Panc1 (cell line): ENCODE measurements around the gene OGFOD3. TPM values are rescaled to one million over a fixed set of nuclear protein-coding genes. Genes with fewer than 3 reads are reported as not detected.

Experiments
- ATAC-seq: fragments of 200-7000 bp; cut with Tn5 transposase; 2 replicates; pipeline ENCODE4 v1.9.1; 2020; ENCODE audit warnings: mild to moderate bottlenecking, moderate library complexity
- BruUV-seq: library from RNA; stranded (reverse); fragments of 400-500 nt; replicated peaks from 2 replicates; lab custom pipeline; 2021; lab: Mats Ljungman, UMichigan
- CTCF ChIA-PET: fragments of 300-600 bp; sonication (Branson Sonifier 250); formaldehyde crosslinking; loops from one replicate; lab custom pipeline; 2022; ENCODE audit warnings: antibody characterized with exemption; lab: Charles Lee
- POLR2A ChIA-PET: fragments of 300-600 bp; sonication (Branson Sonifier 250); formaldehyde crosslinking; loops from one replicate; lab custom pipeline; 2022; ENCODE audit warnings: antibody characterized with exemption; lab: Charles Lee
- DNase-seq: peaks from one replicate; pipeline ENCODE4 v3.0.0-alpha.2; 2010; ENCODE audit warnings: low read depth, low spot score
- H3K27ac ChIP-seq: 2 replicates; pipeline ENCODE4 v1.5.1; 2011; ENCODE audit warnings: mild to moderate bottlenecking, low read length, inconsistent platforms
- H3K27me3 ChIP-seq: fragments of 200-500 bp; sonication (Bioruptor generic); 2 replicates; pipeline ENCODE4 v1.6.0; 2014; ENCODE audit warnings: low read length, inconsistent platforms; ENCODE audit not compliant: control insufficient read depth, insufficient read depth
- H3K36me3 ChIP-seq: fragments of 200-500 bp; sonication (Bioruptor generic); 2 replicates; pipeline ENCODE4 v1.5.1; 2014; ENCODE audit warnings: inconsistent platforms, mild to moderate bottlenecking, low read length, moderate library complexity; ENCODE audit not compliant: control insufficient read depth, insufficient read depth
- H3K4me1 ChIP-seq: 2 replicates; pipeline ENCODE4 v1.5.1; 2011; ENCODE audit warnings: inconsistent platforms, mild to moderate bottlenecking, low read length, moderate library complexity; ENCODE audit not compliant: control insufficient read depth, insufficient read depth
- H3K4me3 ChIP-seq, 2 experiments: 2 replicates each; pipeline ENCODE4 v1.5.1; 2011 to 2012; ENCODE audit warnings: low read depth in 2 of 2, low read length in 2 of 2, mild to moderate bottlenecking in 2 of 2, inconsistent platforms in 1 of 2, moderate library complexity in 1 of 2
- H3K9me3 ChIP-seq: fragments of 200-500 bp; sonication (Bioruptor generic); 2 replicates; pipeline ENCODE4 v1.5.1; 2014; ENCODE audit warnings: low read depth, mild to moderate bottlenecking, inconsistent platforms, low read length, moderate library complexity; ENCODE audit not compliant: control insufficient read depth, insufficient read depth
- POLR2AphosphoS5 ChIP-seq: IDR thresholded peaks from 2 replicates; pipeline ENCODE4 v1.6.1; 2012; ENCODE audit warnings: mild to moderate bottlenecking, low read depth, low read length, moderate library complexity
- SIN3A ChIP-seq: IDR thresholded peaks from 2 replicates; pipeline ENCODE4 v1.6.1; 2012; ENCODE audit warnings: low read depth, mild to moderate bottlenecking, low read length, moderate library complexity, borderline replicate concordance; ENCODE audit not compliant: insufficient read depth
- TCF7L2 ChIP-seq: IDR thresholded peaks from 2 replicates; pipeline ENCODE4 v1.6.1; 2011; ENCODE audit warnings: mild to moderate bottlenecking, low read depth, low read length, inconsistent platforms
- in situ Hi-C: cut with HindIII; loops from 2 replicates; pipeline ENCODE4 v1.10.0; 2016; ENCODE audit warnings: low sequenced_read_pairs, low pct_unique_long_range_greater_than_20kb
- intact Hi-C: fragments of 100-400 bp; cut with micrococcal nuclease; formaldehyde crosslinking; loops from one replicate; pipeline ENCODE4 v1.10.0; 2022; ENCODE audit not compliant: unreplicated experiment
- total RNA-seq: library from RNA; stranded (reverse); gene quantifications from one replicate; pipeline ENCODE4 v1.2.1, GENCODE V29; 2021; ENCODE audit not compliant: unreplicated experiment
- TF ChIP-seq, protein P1 (sequence below), 2 experiments: IDR thresholded peaks; 2 replicates each; pipeline ENCODE4 v1.6.1; 2011 to 2012; ENCODE audit warnings: low read depth in 2 of 2, control low read depth in 1 of 2, low read length in 1 of 2, mild to moderate bottlenecking in 1 of 2, moderate library complexity in 1 of 2; ENCODE audit not compliant: insufficient read depth in 1 of 2
- TF ChIP-seq, protein P2 (sequence below): fragments of 450-650 bp; IDR thresholded peaks from 2 replicates; pipeline ENCODE4 v1.5.1; 2017; ENCODE audit warnings: mild to moderate bottlenecking

The OGFOD3 gene
- total RNA-seq, 1 experiment from 2014 or later, result 53.9 TPM

DNA sequence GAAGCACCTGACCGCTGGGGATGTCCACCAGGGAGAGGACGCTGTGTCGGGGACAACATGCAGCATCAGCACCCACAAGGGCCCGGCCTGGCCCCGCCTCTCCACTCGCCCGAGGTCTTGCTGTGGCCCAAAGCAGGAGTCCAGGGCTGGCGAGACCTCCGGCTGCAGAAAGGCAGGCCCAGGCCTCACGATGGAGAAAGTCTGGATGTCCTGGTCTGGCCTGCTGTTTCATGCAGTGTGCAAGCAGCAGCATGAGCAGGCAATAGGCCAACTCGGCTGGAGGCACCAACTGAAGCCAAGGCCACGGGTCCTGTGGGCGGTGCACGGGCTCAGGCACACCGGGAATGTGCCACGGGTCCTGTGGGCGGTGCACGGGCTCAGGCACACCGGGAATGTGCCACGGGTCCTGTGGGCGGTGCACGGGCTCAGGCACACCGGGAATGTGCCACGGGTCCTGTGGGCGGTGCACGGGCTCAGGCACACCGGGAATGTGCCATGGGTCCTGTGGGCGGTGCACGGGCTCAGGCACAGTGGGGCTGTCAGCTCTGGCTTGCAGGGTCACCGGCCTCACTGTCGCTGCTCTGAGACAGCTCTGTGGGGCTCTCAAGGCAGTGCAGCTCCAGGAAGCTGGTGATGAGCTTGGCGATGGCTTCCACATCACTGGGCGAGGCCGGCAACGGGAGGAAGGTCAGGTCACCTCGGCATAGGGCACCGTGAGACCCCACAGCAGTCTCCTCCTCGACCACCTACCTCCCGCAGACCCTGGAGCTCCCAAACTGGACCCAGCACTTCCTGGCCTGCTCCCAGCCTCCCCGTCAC is 25.3 kb upstream of the OGFOD3 start:
- in situ Hi-C loops (no loop called here), intact Hi-C loops (no loop called here)
- CTCF ChIA-PET, result no interaction called here
- Histone ChIP-seq H3K4me3 (no peak overlapping the region), H3K36me3 (no peaks in the 10 kb centered on the region), H3K4me1 (peaks cover 11% of the 10 kb centered on the region; the same call in 1 of the 2 replicates), H3K27ac (no peak overlapping the region), H3K27me3 (no peaks in the 10 kb centered on the region), H3K9me3 (no peaks in the 10 kb centered on the region)
- ATAC-seq (peak; percentile 8; the same call in 1 of the 2 replicates), DNase-seq (no peak)
- TF ChIP-seq, protein P1, sequence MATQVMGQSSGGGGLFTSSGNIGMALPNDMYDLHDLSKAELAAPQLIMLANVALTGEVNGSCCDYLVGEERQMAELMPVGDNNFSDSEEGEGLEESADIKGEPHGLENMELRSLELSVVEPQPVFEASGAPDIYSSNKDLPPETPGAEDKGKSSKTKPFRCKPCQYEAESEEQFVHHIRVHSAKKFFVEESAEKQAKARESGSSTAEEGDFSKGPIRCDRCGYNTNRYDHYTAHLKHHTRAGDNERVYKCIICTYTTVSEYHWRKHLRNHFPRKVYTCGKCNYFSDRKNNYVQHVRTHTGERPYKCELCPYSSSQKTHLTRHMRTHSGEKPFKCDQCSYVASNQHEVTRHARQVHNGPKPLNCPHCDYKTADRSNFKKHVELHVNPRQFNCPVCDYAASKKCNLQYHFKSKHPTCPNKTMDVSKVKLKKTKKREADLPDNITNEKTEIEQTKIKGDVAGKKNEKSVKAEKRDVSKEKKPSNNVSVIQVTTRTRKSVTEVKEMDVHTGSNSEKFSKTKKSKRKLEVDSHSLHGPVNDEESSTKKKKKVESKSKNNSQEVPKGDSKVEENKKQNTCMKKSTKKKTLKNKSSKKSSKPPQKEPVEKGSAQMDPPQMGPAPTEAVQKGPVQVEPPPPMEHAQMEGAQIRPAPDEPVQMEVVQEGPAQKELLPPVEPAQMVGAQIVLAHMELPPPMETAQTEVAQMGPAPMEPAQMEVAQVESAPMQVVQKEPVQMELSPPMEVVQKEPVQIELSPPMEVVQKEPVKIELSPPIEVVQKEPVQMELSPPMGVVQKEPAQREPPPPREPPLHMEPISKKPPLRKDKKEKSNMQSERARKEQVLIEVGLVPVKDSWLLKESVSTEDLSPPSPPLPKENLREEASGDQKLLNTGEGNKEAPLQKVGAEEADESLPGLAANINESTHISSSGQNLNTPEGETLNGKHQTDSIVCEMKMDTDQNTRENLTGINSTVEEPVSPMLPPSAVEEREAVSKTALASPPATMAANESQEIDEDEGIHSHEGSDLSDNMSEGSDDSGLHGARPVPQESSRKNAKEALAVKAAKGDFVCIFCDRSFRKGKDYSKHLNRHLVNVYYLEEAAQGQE (IDR thresholded peaks at IDR 0.05; ENCODE audit: insufficient read depth in 1 of 2, low read depth in 2 of 2, low read length in 1 of 2), result no peak
- TF ChIP-seq, protein P2, sequence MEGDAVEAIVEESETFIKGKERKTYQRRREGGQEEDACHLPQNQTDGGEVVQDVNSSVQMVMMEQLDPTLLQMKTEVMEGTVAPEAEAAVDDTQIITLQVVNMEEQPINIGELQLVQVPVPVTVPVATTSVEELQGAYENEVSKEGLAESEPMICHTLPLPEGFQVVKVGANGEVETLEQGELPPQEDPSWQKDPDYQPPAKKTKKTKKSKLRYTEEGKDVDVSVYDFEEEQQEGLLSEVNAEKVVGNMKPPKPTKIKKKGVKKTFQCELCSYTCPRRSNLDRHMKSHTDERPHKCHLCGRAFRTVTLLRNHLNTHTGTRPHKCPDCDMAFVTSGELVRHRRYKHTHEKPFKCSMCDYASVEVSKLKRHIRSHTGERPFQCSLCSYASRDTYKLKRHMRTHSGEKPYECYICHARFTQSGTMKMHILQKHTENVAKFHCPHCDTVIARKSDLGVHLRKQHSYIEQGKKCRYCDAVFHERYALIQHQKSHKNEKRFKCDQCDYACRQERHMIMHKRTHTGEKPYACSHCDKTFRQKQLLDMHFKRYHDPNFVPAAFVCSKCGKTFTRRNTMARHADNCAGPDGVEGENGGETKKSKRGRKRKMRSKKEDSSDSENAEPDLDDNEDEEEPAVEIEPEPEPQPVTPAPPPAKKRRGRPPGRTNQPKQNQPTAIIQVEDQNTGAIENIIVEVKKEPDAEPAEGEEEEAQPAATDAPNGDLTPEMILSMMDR, result no peak
- TF ChIP-seq POLR2AphosphoS5, result no peak
- no peak for TF ChIP-seq TCF7L2
- TF ChIP-seq SIN3A, result no peak
- BruUV-seq, result no TSS peak
- POLR2A ChIA-PET, result interaction anchor here (0.5 kb wide), 1 partner anchor 93 kb away, joined by 4 read pairs; no protein-coding TSS in a partner anchor

DNA sequence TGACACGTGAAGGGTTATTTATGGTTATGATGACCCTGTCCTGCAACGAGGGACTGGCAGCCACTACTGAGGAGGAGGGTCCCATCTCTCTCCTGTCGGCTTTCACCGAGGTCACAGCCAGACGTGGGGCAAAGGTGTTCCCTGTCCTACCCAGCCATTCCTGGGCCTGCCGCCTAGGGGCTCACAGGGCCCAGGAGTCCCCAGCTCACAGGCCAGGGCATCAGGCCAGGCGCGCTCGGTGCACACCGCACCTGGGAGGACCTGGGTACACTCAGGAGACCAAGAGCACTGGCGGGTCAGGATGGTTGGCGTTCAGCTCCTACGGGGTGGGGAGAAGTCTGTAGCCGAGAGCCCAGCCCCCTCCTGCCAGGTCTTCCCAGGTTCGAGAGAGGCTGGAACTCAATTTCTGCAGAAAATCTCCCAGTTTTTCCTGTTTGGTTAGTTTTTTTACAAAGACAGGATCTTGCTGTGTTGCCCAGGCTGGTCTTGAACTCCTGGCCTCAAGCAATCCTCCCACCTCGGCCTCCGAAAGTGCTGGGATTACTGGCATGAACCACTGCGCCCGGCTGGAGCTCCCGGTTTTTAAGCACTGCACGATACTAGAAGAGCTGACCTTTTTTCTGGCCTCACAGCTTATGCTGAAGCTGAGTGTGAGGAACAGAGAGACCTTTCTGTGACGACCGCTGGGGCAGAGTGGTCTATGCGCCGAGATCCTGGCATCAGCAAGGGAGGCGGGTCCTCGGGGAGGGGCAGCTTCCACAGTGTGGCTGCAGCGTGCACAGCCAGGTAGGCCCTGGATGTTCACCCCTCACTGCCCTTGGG is 24.5 kb upstream of the OGFOD3 start:
- TF ChIP-seq, protein P2, result no peak
- no peak for TF ChIP-seq SIN3A
- TF ChIP-seq TCF7L2, result no peak
- TF ChIP-seq, protein P1 (IDR thresholded peaks at IDR 0.05; ENCODE audit: insufficient read depth in 1 of 2, low read depth in 2 of 2, low read length in 1 of 2), result no peak
- no peak for TF ChIP-seq POLR2AphosphoS5
- ATAC-seq, result no peak; the same call in 1 of the 2 replicates
- ChIA-PET POLR2A (no interaction called here), CTCF (no interaction called here)
- Histone ChIP-seq H3K4me1 (peaks cover 11% of the 10 kb centered on the region; the same call in 1 of the 2 replicates), H3K27me3 (no peaks in the 10 kb centered on the region), H3K27ac (no peak overlapping the region), H3K4me3 (no peak overlapping the region), H3K9me3 (no peaks in the 10 kb centered on the region), H3K36me3 (no peaks in the 10 kb centered on the region)
- no peak for DNase-seq
- BruUV-seq, result TSS peak; percentile 87
- in situ Hi-C loops (no loop called here), intact Hi-C loops (no loop called here)
